ENCODE results near the gene PLCB1. TPM values are rescaled to one million over a fixed set of nuclear protein-coding genes. Genes with fewer than 3 reads are reported as not detected.

Gene PLCB1
- total RNA-seq, 1 experiment from 2014 or later: 11.3 TPM

- H3K4me3 Mint-ChIP-seq: no peak overlapping the region
- no peak overlapping the region for H3K27ac Mint-ChIP-seq
- H3K36me3 Mint-ChIP-seq: no peaks in the 10 kb centered on the region
- no peaks in the 10 kb centered on the region for H3K27me3 Mint-ChIP-seq (ENCODE audit: low read depth)
- no peak for TF ChIP-seq ERG (CRISPR knock-in tag; IDR thresholded peaks at IDR 0.05)
- ATAC-seq: no peak
- no peak for DNase-seq (ENCODE audit: low spot score)
- H3K4me1 Mint-ChIP-seq: no peaks in the 10 kb centered on the region
- CTCF ChIA-PET: interaction anchor here (1.1 kb wide), 1 partner anchor 363 kb away, joined by 4 read pairs; no protein-coding TSS in a partner anchor
- 0 out of 2 replicates have a peak, but pooled peaks cover 6% of the 10 kb centered on the region for H3K9me3 Mint-ChIP-seq
- POLR2A ChIA-PET: no interaction called here
Observed at GRCh38 chr20:8406391-8406790, 274.3 kb downstream of the PLCB1 start.

GRCh38 chr20:8408587-8409307 lies 276.7 kb downstream of the PLCB1 start:
- no peak for ATAC-seq
- CTCF ChIA-PET: no interaction called here
- TF ChIP-seq ZNF138 (CRISPR knock-in tag; conservative IDR thresholded peaks at IDR 0.05): no peak
- TF ChIP-seq GTF2I (CRISPR knock-in tag; conservative IDR thresholded peaks at IDR 0.05): no peak
- TF ChIP-seq IRF2 (CRISPR knock-in tag; IDR thresholded peaks at IDR 0.05; ENCODE audit: borderline replicate concordance, low read depth): no peak
- no peak for TF ChIP-seq MAX (CRISPR knock-in tag; IDR thresholded peaks at IDR 0.05)
- TF ChIP-seq ZNF425 (CRISPR knock-in tag; conservative IDR thresholded peaks at IDR 0.05): no peak
- no peak for TF ChIP-seq ARID4B (CRISPR knock-in tag; IDR thresholded peaks at IDR 0.05; ENCODE audit: borderline replicate concordance)
- TF ChIP-seq SOX15 (CRISPR knock-in tag; IDR thresholded peaks at IDR 0.05): no peak
- no peak for TF ChIP-seq ZNF512 (CRISPR knock-in tag; IDR thresholded peaks at IDR 0.05; ENCODE audit: borderline replicate concordance)
- TF ChIP-seq PRDM15 (CRISPR knock-in tag; IDR thresholded peaks at IDR 0.05): no peak
- no peak for TF ChIP-seq ZNF671 (CRISPR knock-in tag; IDR thresholded peaks at IDR 0.05)
- TF ChIP-seq FOXP4 (CRISPR knock-in tag; IDR thresholded peaks at IDR 0.05): no peak
- TF ChIP-seq ZNF396 (CRISPR knock-in tag; IDR thresholded peaks at IDR 0.05; ENCODE audit: borderline replicate concordance): no peak
- no peak for TF ChIP-seq E2F5 (CRISPR knock-in tag; IDR thresholded peaks at IDR 0.05)
- TF ChIP-seq MLX (CRISPR knock-in tag; IDR thresholded peaks at IDR 0.05): no peak

More at GRCh38 chr20:8408587-8409307, 276.7 kb downstream of the PLCB1 start:
- no peak overlapping the region for H3K4me3 Mint-ChIP-seq
- no peaks in the 10 kb centered on the region for H3K4me1 Mint-ChIP-seq
- 0 out of 2 replicates have a peak, but pooled peaks cover 6% of the 10 kb centered on the region for H3K9me3 Mint-ChIP-seq
- no peaks in the 10 kb centered on the region for H3K27me3 Mint-ChIP-seq (ENCODE audit: low read depth)
- POLR2A ChIA-PET: no interaction called here
- no peaks in the 10 kb centered on the region for H3K36me3 Mint-ChIP-seq
- H3K27ac Mint-ChIP-seq: no peak overlapping the region
- DNase-seq (ENCODE audit: low spot score): no peak

Measured in WTC11 (cell line).